Upper lobe of left lung (tissue), 6 donors: Measurements from ENCODE around the gene PPP2R2C. TPM values are rescaled to one million over a fixed set of nuclear protein-coding genes. Genes with fewer than 3 reads are reported as not detected.

Experiments
- ATAC-seq, 2 donors: fragments of 200-7000 bp; cut with Tn5 transposase; one replicate each; pipeline ENCODE4 v1.9.1; 2022; ENCODE audit warnings: mild to moderate bottlenecking in 2 of 2, moderate library complexity in 2 of 2; ENCODE audit not compliant: low FRiP score in 2 of 2
- DNase-seq, 2 donors: peaks; one replicate each; pipeline ENCODE4 v3.0.0-alpha.2; 2019 to 2020
- H3K27ac ChIP-seq, 4 donors: fragments of 200-600 bp; sonication (generic); one replicate each; pipeline ENCODE4 v1.5.1; 2016 to 2019
- H3K27me3 ChIP-seq, 4 donors: fragments of 200-600 bp; sonication (generic); one replicate each; pipeline ENCODE4 v1.5.1; 2017 to 2019
- H3K36me3 ChIP-seq, 4 donors: fragments of 200-600 bp; sonication (generic); one replicate each; pipeline ENCODE4 v1.5.1; 2016 to 2019
- H3K4me1 ChIP-seq, 4 donors: fragments of 200-600 bp; sonication (generic); one replicate each; pipeline ENCODE4 v1.5.1; 2018 to 2019
- H3K4me3 ChIP-seq, 4 donors: fragments of 200-600 bp; sonication (generic); one replicate each; pipeline ENCODE4 v1.5.1; 2017 to 2019; ENCODE audit warnings: mild to moderate bottlenecking in 2 of 4, moderate library complexity in 1 of 4
- H3K9me3 ChIP-seq, 4 donors: fragments of 200-600 bp; sonication (generic); one replicate each; pipeline ENCODE4 v1.5.1; 2018 to 2019
- CTCF ChIP-seq, 6 experiments: fragments of 450-650 bp in 4 of 6; fragments of 200-600 bp in 2 of 6; sonication (generic) in 2 of 6; IDR thresholded peaks; one replicate each; pipeline ENCODE4 v1.5.1; 2016 to 2019; ENCODE audit warnings: antibody characterized with exemption in 6 of 6
- EP300 ChIP-seq, 4 donors: sonication (generic); formaldehyde crosslinking; IDR thresholded peaks; one replicate each; pipeline ENCODE4 v1.5.1; 2017; ENCODE audit warnings: antibody characterized with exemption in 4 of 4, control low read depth in 2 of 4
- POLR2A ChIP-seq, 4 donors: fragments of 450-650 bp; IDR thresholded peaks; one replicate each; pipeline ENCODE4 v1.5.1; 2016 to 2017; ENCODE audit warnings: antibody characterized with exemption in 4 of 4, mild to moderate bottlenecking in 2 of 4
- POLR2AphosphoS5 ChIP-seq, 2 donors: sonication (generic); formaldehyde crosslinking; IDR thresholded peaks; one replicate each; pipeline ENCODE4 v1.5.1; 2017; ENCODE audit warnings: antibody characterized with exemption in 2 of 2
- WGBS, 2 donors: methylation state at CpG; one replicate each; pipeline ENCODE4 v1.1.5; 2017 to 2018; 5-methylcytosine and 5-hydroxymethylcytosine counted together
- total RNA-seq, 6 donors: library from RNA; depleted of rRNA in 4 of 6; stranded (reverse); fragments of >200 nt in 4 of 6; gene quantifications; one replicate each; pipeline versions ENCODE4 v1.1.0 to v1.2.1, GENCODE V29; 2016 to 2021
- donor health status: DM: no; HTN: no; CAD: no; lungs with moderate emphysema.
- donor health status: DM: no; HTN: yes; CAD: no; lungs with severe emphysema.

The PPP2R2C gene
- total RNA-seq, 6 donors from 2014 or later = 0.09 to 0.17 TPM; not detected in 4

GRCh38 chr4:6451309-6451708 lies 21.1 kb downstream of the PPP2R2C start:
- H3K36me3 ChIP-seq = no peaks in the 10 kb centered on the region
- no peaks in the 10 kb centered on the region for H3K4me1 ChIP-seq
- no peaks in the 10 kb centered on the region for H3K9me3 ChIP-seq
- TF ChIP-seq EP300 (IDR thresholded peaks at IDR 0.05) (no peak), POLR2AphosphoS5 (IDR thresholded peaks at IDR 0.05) (no peak), POLR2A (IDR thresholded peaks at IDR 0.05) (no peak), CTCF (IDR thresholded peaks at IDR 0.05) (no peak)
- DNase-seq (no peak), ATAC-seq (no peak)
- no peak overlapping the region for H3K4me3 ChIP-seq
- no peak overlapping the region for H3K27ac ChIP-seq
- WGBS, 2 donors = 76 to 81% methylated on average over 3 to 6 of the region's 6 CpGs
- H3K27me3 ChIP-seq = peaks cover 0 to 5% (median 0%) of the 10 kb centered on the region in 4 donors

GRCh38 chr4:6450709-6451108 lies 21.7 kb downstream of the PPP2R2C start:
- 73 to 79% methylated on average over 6 of the region's 7 CpGs for WGBS, 2 donors
- Histone ChIP-seq H3K36me3 (no peaks in the 10 kb centered on the region), H3K27ac (no peak overlapping the region), H3K9me3 (no peaks in the 10 kb centered on the region), H3K27me3 (peaks cover 0 to 5% (median 0%) of the 10 kb centered on the region in 4 donors), H3K4me1 (no peaks in the 10 kb centered on the region), H3K4me3 (no peak overlapping the region)
- ATAC-seq (no peak), DNase-seq (no peak)
- no peak for TF ChIP-seq POLR2AphosphoS5 (IDR thresholded peaks at IDR 0.05)
- no peak for TF ChIP-seq POLR2A (IDR thresholded peaks at IDR 0.05)
- no peak for TF ChIP-seq EP300 (IDR thresholded peaks at IDR 0.05)
- no peak for TF ChIP-seq CTCF (IDR thresholded peaks at IDR 0.05)

DNA sequence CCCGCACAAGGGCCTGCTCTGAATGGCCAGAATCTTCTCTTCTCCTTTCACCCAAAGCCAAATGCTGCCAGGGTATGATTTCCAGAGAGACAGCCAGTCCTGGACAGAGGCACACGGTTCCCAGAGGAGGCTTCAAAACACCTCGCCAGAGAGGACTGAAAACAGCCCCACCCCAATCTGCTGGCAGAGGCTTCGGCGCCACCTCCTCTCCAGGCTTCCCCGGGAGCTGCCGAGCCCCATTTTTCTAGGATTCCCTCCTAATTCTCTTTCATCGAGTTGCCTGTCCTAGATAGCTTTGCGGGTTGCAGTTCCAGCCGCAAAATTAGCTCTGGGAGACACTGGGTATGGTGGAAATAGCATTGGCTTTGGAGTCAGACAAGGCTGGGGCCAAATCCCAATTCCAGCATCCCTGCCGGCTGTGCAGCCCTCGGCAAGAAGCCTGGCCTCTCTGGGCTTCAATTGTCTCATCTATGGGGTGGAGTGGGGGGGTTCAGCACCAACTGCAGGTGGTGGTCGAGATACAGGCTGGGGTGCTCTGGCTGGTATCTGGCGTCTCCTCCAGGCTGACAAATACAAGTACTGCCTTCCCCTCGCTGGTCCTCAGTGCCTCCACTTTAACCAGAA lies 22.6 kb downstream of the PPP2R2C start:
- no peaks in the 10 kb centered on the region for H3K4me1 ChIP-seq
- 67 to 70% methylated on average over 13 to 15 of the region's 15 CpGs for WGBS, 2 donors
- no peak overlapping the region for H3K27ac ChIP-seq
- H3K27me3 ChIP-seq = peaks cover 0 to 5% (median 0%) of the 10 kb centered on the region in 4 donors
- no peak for DNase-seq
- ATAC-seq = no peak
- TF ChIP-seq POLR2A (IDR thresholded peaks at IDR 0.05) (no peak), EP300 (IDR thresholded peaks at IDR 0.05) (no peak), POLR2AphosphoS5 (IDR thresholded peaks at IDR 0.05) (no peak)
- H3K4me3 ChIP-seq = no peak overlapping the region
- H3K9me3 ChIP-seq = no peaks in the 10 kb centered on the region
- H3K36me3 ChIP-seq = no peaks in the 10 kb centered on the region

- DNase-seq = no peak
- H3K27ac ChIP-seq = no peak overlapping the region
- ATAC-seq = no peak
- no peaks in the 10 kb centered on the region for H3K4me1 ChIP-seq
- H3K9me3 ChIP-seq = no peaks in the 10 kb centered on the region
- TF ChIP-seq CTCF (IDR thresholded peaks at IDR 0.05) (no peak), EP300 (IDR thresholded peaks at IDR 0.05) (no peak), POLR2AphosphoS5 (IDR thresholded peaks at IDR 0.05) (no peak), POLR2A (IDR thresholded peaks at IDR 0.05) (no peak)
- H3K27me3 ChIP-seq = peaks cover 0 to 5% (median 0%) of the 10 kb centered on the region in 4 donors
- no peak overlapping the region for H3K4me3 ChIP-seq
- H3K36me3 ChIP-seq = no peaks in the 10 kb centered on the region
- WGBS, 2 donors = 71 to 84% methylated on average over 13 to 14 of the region's 14 CpGs
Observed at GRCh38 chr4:6449335-6449734, 23.1 kb downstream of the PPP2R2C start.

GRCh38 chr4:6448476-6449170 lies 23.8 kb downstream of the PPP2R2C start:
- Histone ChIP-seq H3K27me3 (peaks cover 0 to 5% (median 0%) of the 10 kb centered on the region in 4 donors), H3K4me1 (no peaks in the 10 kb centered on the region), H3K27ac (no peak overlapping the region), H3K4me3 (no peak overlapping the region), H3K9me3 (no peaks in the 10 kb centered on the region), H3K36me3 (no peaks in the 10 kb centered on the region)
- TF ChIP-seq POLR2A (IDR thresholded peaks at IDR 0.05) (no peak), POLR2AphosphoS5 (IDR thresholded peaks at IDR 0.05) (no peak)
- 74 to 83% methylated on average over 8 to 18 of the region's 21 CpGs for WGBS, 2 donors
- DNase-seq (no peak), ATAC-seq (no peak)
